Activated CD8-positive, alpha-beta memory T cell treated with anti-CD3 and anti-CD28 coated beads, Interleukin-2, amount 10 ng/mL, durations not matched to agents 7 days and 5 days (primary cell): ENCODE measurements around the gene ITSN1. TPM values are rescaled to one million over a fixed set of nuclear protein-coding genes. Genes with fewer than 3 reads are reported as not detected.
"Not testable (repeated sequence)": the region's sequence is repeated elsewhere in the genome, so short reads cannot be mapped to it uniquely, and the experiment has no call there.

ENCODE experiments used
- ATAC-seq: fragments of 150-1000 bp; cut with Tn5 transposase; one replicate; pipeline ENCODE4 v1.10.0; 2021; ENCODE audit warnings: moderate library complexity
- CTCF ChIA-PET: fragments of 350-600 bp; sonication (Branson Sonifier 250); formaldehyde crosslinking; loops from one replicate; lab custom pipeline; 2021; ENCODE audit warnings: antibody characterized with exemption; lab: Charles Lee
- DNase-seq: peaks from one replicate; pipeline ENCODE4 v3.0.0-alpha.2; 2020
- H3K27ac Mint-ChIP-seq: one replicate; pipeline ENCODE4 v1.8.0; 2021; ENCODE audit warnings: mild to moderate bottlenecking, mixed read lengths
- H3K27me3 Mint-ChIP-seq: one replicate; pipeline ENCODE4 v1.8.0; 2021; ENCODE audit warnings: mixed read lengths
- H3K36me3 Mint-ChIP-seq: one replicate; pipeline ENCODE4 v1.8.0; 2021; ENCODE audit warnings: mild to moderate bottlenecking, mixed read lengths
- H3K4me1 Mint-ChIP-seq: one replicate; pipeline ENCODE4 v1.8.0; 2021; ENCODE audit warnings: mixed read lengths
- H3K4me3 Mint-ChIP-seq: one replicate; pipeline ENCODE4 v1.8.0; 2021; ENCODE audit warnings: mild to moderate bottlenecking, moderate library complexity, mixed read lengths
- H3K9me3 Mint-ChIP-seq: one replicate; pipeline ENCODE4 v1.8.0; 2022; ENCODE audit warnings: low read depth, mixed read lengths
- total RNA-seq, 2 experiments: library from RNA; stranded (reverse); gene quantifications; one replicate each; pipeline ENCODE4 v1.2.3, GENCODE V29; 2021

The ITSN1 gene
- total RNA-seq, 2 experiments from 2014 or later, result 2.0 to 3.9 TPM

DNA sequence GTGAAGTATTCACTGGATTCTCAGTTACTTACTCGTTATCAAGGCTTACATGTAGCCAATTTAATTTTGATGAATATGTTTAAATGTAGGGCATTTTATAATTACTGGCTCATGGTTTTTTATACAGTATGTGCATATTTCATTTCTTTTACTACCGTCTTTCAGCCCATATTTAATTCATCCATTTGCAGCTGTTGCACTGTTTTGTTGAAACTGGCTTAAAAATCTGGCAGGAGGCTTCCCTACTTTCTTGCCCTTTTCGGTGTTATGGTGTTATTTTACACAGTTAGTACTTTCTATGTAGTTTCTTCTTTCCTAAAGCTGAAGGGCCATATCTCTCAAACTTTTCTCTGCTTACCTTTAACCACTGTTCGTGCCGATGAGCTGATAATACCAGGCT is 54.2 kb downstream of the ITSN1 start:
- CTCF ChIA-PET, result no interaction called here
- H3K4me1 Mint-ChIP-seq, result no peaks in the 10 kb centered on the region
- no peak for ATAC-seq

DNA sequence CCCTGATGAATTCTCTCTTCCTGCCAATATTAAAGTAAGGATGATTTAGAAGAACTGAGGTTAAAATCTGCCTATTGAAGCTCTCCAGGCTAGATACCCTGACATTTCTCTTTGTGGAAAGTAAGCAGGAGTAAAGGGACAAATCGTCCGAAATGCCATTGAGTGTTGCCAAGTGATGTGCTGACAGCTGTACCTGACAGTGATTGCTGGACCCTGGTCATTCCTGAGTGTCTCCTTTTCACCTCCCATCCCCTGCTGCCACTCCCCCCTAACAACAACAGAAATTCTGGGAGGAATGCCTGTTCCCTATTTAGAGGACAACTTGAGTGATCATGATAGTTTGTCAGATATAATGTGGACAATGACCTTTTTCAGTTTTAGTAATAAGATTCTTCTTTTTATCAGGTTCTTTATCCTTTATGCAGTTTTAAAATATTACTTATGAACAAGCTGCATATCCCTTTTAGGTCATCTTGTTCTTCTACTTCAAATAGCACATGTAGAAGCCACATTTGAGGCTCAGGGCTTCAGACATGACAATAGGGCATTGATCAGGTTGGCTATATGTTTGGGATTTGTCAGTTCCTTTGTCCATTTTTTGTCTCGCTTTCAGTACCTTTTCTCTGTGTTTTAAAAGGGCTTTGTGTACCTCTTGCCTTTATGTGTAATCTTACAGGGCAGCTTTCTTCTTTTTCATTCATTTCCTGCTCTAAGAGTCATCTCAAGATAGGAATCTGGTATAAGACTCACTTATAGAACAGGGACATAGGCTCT is 56.0 kb downstream of the ITSN1 start:
- no peak overlapping the region for H3K4me3 Mint-ChIP-seq
- CTCF ChIA-PET, result no interaction called here
- ATAC-seq (no peak), DNase-seq (no peak)
- no peaks in the 10 kb centered on the region for H3K4me1 Mint-ChIP-seq
- peaks cover 24% of the 10 kb centered on the region for H3K27me3 Mint-ChIP-seq
- H3K36me3 Mint-ChIP-seq, result no peaks in the 10 kb centered on the region
- H3K9me3 Mint-ChIP-seq, result no peaks in the 10 kb centered on the region
- no peak overlapping the region for H3K27ac Mint-ChIP-seq

More for the DNA sequence above, 54.2 kb downstream of the ITSN1 start:
- Mint-ChIP-seq H3K27ac (no peak overlapping the region), H3K27me3 (peaks cover 24% of the 10 kb centered on the region), H3K4me3 (no peak overlapping the region), H3K36me3 (no peaks in the 10 kb centered on the region), H3K9me3 (no peaks in the 10 kb centered on the region)
- no peak for DNase-seq

GRCh38 chr21:33699277-33699676 is 57.0 kb downstream of the ITSN1 start:
- H3K27me3 Mint-ChIP-seq, result peaks cover 24% of the 10 kb centered on the region
- H3K36me3 Mint-ChIP-seq, result no peaks in the 10 kb centered on the region
- no peak overlapping the region for H3K4me3 Mint-ChIP-seq
- no peak overlapping the region for H3K27ac Mint-ChIP-seq
- peaks cover 6% of the 10 kb centered on the region for H3K4me1 Mint-ChIP-seq
- no peaks in the 10 kb centered on the region for H3K9me3 Mint-ChIP-seq
- CTCF ChIA-PET, result no interaction called here
- no peak for DNase-seq
- ATAC-seq, result no peak

DNA sequence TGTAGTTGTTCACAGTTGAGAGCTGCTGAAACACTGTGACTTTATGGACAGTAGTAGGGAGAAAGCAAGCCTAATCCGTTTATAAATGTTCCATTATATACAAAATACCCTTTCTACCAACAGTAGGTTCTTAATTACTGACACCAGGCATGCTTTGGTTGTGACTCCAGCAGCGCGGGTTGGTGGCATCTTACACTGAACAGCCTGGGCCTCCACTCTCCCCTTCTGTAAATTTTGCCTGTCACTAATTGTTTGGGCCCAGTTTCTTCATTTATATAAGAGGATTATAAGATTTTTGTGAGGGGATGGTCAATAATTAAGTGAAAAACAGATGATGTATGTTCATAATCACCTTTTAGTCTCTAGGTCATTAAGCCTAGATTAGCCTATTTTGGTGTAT is 58.2 kb downstream of the ITSN1 start:
- no peak for DNase-seq
- Mint-ChIP-seq H3K36me3 (no peaks in the 10 kb centered on the region), H3K27me3 (peaks cover 24% of the 10 kb centered on the region), H3K4me3 (no peak overlapping the region), H3K27ac (no peak overlapping the region), H3K4me1 (peaks cover 7% of the 10 kb centered on the region), H3K9me3 (no peaks in the 10 kb centered on the region)
- CTCF ChIA-PET, result no interaction called here
- no peak for ATAC-seq

DNA sequence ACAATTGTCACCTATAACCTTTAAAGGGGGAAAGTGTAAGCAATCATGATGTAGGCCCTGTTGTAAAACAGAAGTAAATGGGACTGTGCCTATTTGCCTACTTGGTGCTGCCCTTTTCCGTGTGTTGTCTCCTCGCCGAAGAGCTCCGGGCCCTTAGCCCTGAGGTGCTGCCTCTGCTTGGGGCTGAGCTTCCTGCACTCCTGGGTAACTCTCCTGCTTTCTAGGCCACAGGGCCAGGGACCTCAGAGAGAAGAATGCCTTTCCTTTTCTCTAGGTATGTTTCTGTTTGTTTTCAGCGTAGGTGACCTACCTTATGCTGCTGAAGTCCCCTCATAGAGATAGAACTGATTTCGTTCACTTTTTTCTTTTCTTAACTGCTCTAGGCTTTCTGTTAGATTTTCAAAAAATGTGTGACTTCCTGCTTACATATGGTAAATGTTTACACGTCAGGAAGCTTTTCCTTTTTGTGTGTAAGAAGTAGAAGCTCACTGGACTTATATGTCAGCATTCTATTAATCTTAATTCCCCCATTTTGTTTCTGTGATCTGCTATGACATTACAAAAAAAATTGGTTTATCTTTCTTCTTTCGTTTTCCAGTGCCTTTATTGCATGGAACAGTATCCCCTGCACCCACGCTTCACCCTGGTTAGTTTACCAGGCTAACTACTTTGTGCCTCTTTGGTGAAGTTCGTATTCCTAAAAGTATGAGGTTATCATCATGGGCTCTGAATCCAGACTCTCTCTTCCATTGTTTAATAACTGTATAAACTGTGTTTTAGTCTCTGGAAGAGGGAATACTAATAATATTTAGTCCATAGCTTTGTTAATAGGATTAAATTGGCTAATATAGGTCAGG is 61.7 kb downstream of the ITSN1 start:
- peaks cover 3% of the 10 kb centered on the region for H3K27me3 Mint-ChIP-seq
- CTCF ChIA-PET, result interaction anchor here (1.7 to 1.8 kb wide), 2 partner anchors 11 to 21 kb away, joined by 3 read pairs; no protein-coding TSS in a partner anchor
- H3K4me3 Mint-ChIP-seq, result no peak overlapping the region
- peak overlapping the region; percentile 41 for H3K27ac Mint-ChIP-seq
- no peak for ATAC-seq
- H3K36me3 Mint-ChIP-seq, result no peaks in the 10 kb centered on the region
- DNase-seq, result no peak
- peaks cover 7% of the 10 kb centered on the region for H3K4me1 Mint-ChIP-seq
- H3K9me3 Mint-ChIP-seq, result no peaks in the 10 kb centered on the region

DNA sequence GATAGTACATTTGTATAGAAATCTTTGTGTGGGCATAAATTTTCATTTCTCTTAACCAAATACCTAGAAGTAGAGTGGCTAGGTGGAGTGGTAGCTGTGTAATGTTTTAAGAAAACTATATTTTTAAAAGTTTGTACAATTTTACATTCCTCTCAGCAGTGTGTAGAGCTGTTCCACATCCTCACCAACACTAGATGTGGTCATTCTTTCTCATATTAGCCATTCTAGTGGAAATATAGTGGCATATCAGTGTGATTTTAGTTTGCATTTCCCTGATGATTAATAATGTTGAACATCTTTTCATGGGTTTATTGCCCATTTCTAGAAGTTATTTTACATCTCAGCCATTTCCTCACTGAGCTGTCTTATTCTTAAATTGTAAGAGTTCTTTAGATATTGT is 65.5 kb downstream of the ITSN1 start:
- H3K27me3 Mint-ChIP-seq, result peaks cover 7% of the 10 kb centered on the region
- no peaks in the 10 kb centered on the region for H3K9me3 Mint-ChIP-seq
- ATAC-seq (no peak), DNase-seq (no peak)
- peaks cover 1% of the 10 kb centered on the region for H3K36me3 Mint-ChIP-seq
- H3K4me3 Mint-ChIP-seq, result no peak overlapping the region
- CTCF ChIA-PET, result no interaction called here
- H3K27ac Mint-ChIP-seq, result no peak overlapping the region
- H3K4me1 Mint-ChIP-seq, result peaks cover 7% of the 10 kb centered on the region

- no peaks in the 10 kb centered on the region for H3K9me3 Mint-ChIP-seq
- no peak overlapping the region for H3K4me3 Mint-ChIP-seq
- peaks cover 5% of the 10 kb centered on the region for H3K4me1 Mint-ChIP-seq
- no peak for DNase-seq
- ATAC-seq, result no peak
- peaks cover 1% of the 10 kb centered on the region for H3K36me3 Mint-ChIP-seq
- peaks cover 7% of the 10 kb centered on the region for H3K27me3 Mint-ChIP-seq
- H3K27ac Mint-ChIP-seq, result no peak overlapping the region
- CTCF ChIA-PET, result no interaction called here
Measured at GRCh38 chr21:33708874-33709273, 66.6 kb downstream of the ITSN1 start.

- Mint-ChIP-seq H3K4me3 (no peak overlapping the region), H3K4me1 (no peaks in the 10 kb centered on the region), H3K9me3 (no peaks in the 10 kb centered on the region), H3K27ac (no peak overlapping the region), H3K36me3 (peaks cover 1% of the 10 kb centered on the region), H3K27me3 (peaks cover 12% of the 10 kb centered on the region)
- no peak for ATAC-seq
- no peak for DNase-seq
- CTCF ChIA-PET, result no interaction called here
Measured at GRCh38 chr21:33712022-33712803, 69.9 kb downstream of the ITSN1 start.

- H3K36me3 Mint-ChIP-seq, result no peaks in the 10 kb centered on the region
- CTCF ChIA-PET, result no interaction called here
Measured at GRCh38 chr21:33721081-33721480, 78.8 kb downstream of the ITSN1 start.

GRCh38 chr21:33729139-33729538 is 86.8 kb downstream of the ITSN1 start:
- H3K27ac Mint-ChIP-seq, H3K9me3 Mint-ChIP-seq: not testable (repeated sequence)

More at GRCh38 chr21:33721081-33721480, 78.8 kb downstream of the ITSN1 start:
- H3K27ac Mint-ChIP-seq, result no peak overlapping the region
- DNase-seq (no peak), ATAC-seq (no peak)
- H3K4me1 Mint-ChIP-seq, result no peaks in the 10 kb centered on the region
- H3K9me3 Mint-ChIP-seq, result no peaks in the 10 kb centered on the region
- no peak overlapping the region for H3K4me3 Mint-ChIP-seq
- peaks cover 2% of the 10 kb centered on the region for H3K27me3 Mint-ChIP-seq

GRCh38 chr21:33729641-33730040 is 87.3 kb downstream of the ITSN1 start:
- CTCF ChIA-PET, result interaction anchor here (1.1 kb wide), 1 partner anchor 24 kb away, joined by 3 read pairs; no protein-coding TSS in a partner anchor
- no peak for ATAC-seq

More at GRCh38 chr21:33729139-33729538, 86.8 kb downstream of the ITSN1 start:
- H3K36me3 Mint-ChIP-seq, H3K27me3 Mint-ChIP-seq, DNase-seq, CTCF ChIA-PET, H3K4me1 Mint-ChIP-seq, H3K4me3 Mint-ChIP-seq, ATAC-seq: not testable (repeated sequence)

GRCh38 chr21:33731447-33731846 is 89.1 kb downstream of the ITSN1 start:
- peaks cover 2% of the 10 kb centered on the region for H3K27me3 Mint-ChIP-seq
- CTCF ChIA-PET, result interaction anchor here (1.0 kb wide), 1 partner anchor 15 kb away, joined by 4 read pairs; no protein-coding TSS in a partner anchor
- H3K9me3 Mint-ChIP-seq, result no peaks in the 10 kb centered on the region
- H3K4me1 Mint-ChIP-seq, result no peaks in the 10 kb centered on the region
- DNase-seq, result no peak
- H3K36me3 Mint-ChIP-seq, result no peaks in the 10 kb centered on the region
- ATAC-seq, result no peak
- H3K4me3 Mint-ChIP-seq, result no peak overlapping the region
- no peak overlapping the region for H3K27ac Mint-ChIP-seq

More at GRCh38 chr21:33729641-33730040, 87.3 kb downstream of the ITSN1 start:
- Mint-ChIP-seq H3K4me1 (no peaks in the 10 kb centered on the region), H3K36me3 (no peaks in the 10 kb centered on the region), H3K4me3 (no peak overlapping the region), H3K27me3 (peaks cover 2% of the 10 kb centered on the region), H3K27ac (no peak overlapping the region), H3K9me3 (no peaks in the 10 kb centered on the region)
- no peak for DNase-seq

DNA sequence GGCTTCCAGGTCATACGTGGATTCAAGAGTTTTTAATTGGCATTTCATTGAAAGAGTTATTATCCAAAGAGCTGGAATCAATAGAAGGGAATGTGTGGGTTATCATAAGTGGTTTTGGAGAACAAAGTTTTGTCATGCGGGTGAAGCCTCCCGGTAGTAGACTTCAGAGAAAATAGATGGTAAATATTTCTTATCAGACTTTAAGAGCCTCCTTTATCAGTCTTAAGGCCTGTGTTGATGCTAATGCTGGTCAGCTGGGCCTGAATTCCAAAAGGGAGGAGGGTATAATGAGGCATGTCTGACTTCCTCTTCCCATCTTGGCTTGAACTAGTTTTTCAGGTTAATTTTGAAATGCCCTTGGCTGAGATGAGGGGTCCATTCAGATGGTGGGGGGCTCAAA is 89.7 kb downstream of the ITSN1 start:
- Mint-ChIP-seq H3K27ac (no peak overlapping the region), H3K9me3 (no peaks in the 10 kb centered on the region), H3K4me3 (no peak overlapping the region), H3K27me3 (peaks cover 2% of the 10 kb centered on the region), H3K4me1 (no peaks in the 10 kb centered on the region), H3K36me3 (no peaks in the 10 kb centered on the region)
- ATAC-seq (no peak), DNase-seq (no peak)
- CTCF ChIA-PET, result interaction anchor here (1.0 kb wide), 1 partner anchor 15 kb away, joined by 4 read pairs; no protein-coding TSS in a partner anchor
